ENCODE results near the gene DHODH. TPM values are rescaled to one million over a fixed set of nuclear protein-coding genes. Genes with fewer than 3 reads are reported as not detected.

The DHODH gene
- total RNA-seq = 10 to 100 TPM; 15.5 to 21.4 TPM

GRCh38 chr16:72008424-72009216 is at the start of gene DHODH:
TSS of gene DHODH (plus strand) at chr16:72008744. CDS start at chr16:72008765, 21 bp downstream.
- Mint-ChIP-seq H3K27ac (peak within 1 kb of the TSS; percentile 96), H3K4me3 (peak within 1 kb of the TSS; percentile 94), H3K4me1 (peaks cover 21% of the 10 kb centered on the region), H3K27me3 (no peaks in the 10 kb centered on the region), H3K9me3 (ENCODE audit: low read depth) (no peaks in the 10 kb centered on the region), H3K36me3 (ENCODE audit: low read depth) (peaks cover 15% of the 10 kb centered on the region)
- intact Hi-C loops (cut with DNase I, micrococcal nuclease) = loop anchor here (1.0 to 10.0 kb wide), 11 partner anchors 85 to 1204 kb away; partner anchors contain the start of genes DHX38 (in 2 of the 2), TXNL4B (in 2 of the 2), CMTR2 (in 1 of the 2) and IST1 (in 1 of the 2)
- ATAC-seq (peak; percentile 99), DNase-seq (peak; percentile 99)
- CTCF ChIA-PET = no interaction called here
- POLR2A ChIA-PET = interaction anchor here (1.7 kb wide), 1 partner anchor 10 kb away, joined by 3 read pairs; no protein-coding TSS in a partner anchor

GRCh38 chr16:71961066-71962039 is 47.2 kb upstream of the DHODH start:
- intact Hi-C loops (cut with DNase I, micrococcal nuclease) = loop anchor here (2.0 to 5.0 kb wide), 5 partner anchors 79 to 397 kb away; partner anchors contain the start of gene ZNF821 (in 1 of the 2)
- ATAC-seq (peak; percentile 97), DNase-seq (peak; percentile 92)
- Mint-ChIP-seq H3K36me3 (ENCODE audit: low read depth) (no peaks in the 10 kb centered on the region), H3K27me3 (no peaks in the 10 kb centered on the region), H3K27ac (no peak overlapping the region), H3K4me3 (no peak overlapping the region), H3K9me3 (ENCODE audit: low read depth) (no peaks in the 10 kb centered on the region), H3K4me1 (peaks cover 5% of the 10 kb centered on the region)
- ChIA-PET CTCF (interaction anchor here (0.5 to 2.4 kb wide), 53 partner anchors 10 to 1474 kb away, joined by 3 to 15 read pairs (median 3); partner anchors contain the start of gene AP1G1), POLR2A (interaction anchor here (0.6 to 1.5 kb wide), 4 partner anchors 76 to 1809 kb away, joined by 3 to 7 read pairs (median 4); no protein-coding TSS in a partner anchor)

GRCh38 chr16:71963125-71963875 is 45.2 kb upstream of the DHODH start:
- no peaks in the 10 kb centered on the region for H3K27me3 Mint-ChIP-seq
- ATAC-seq (no peak), DNase-seq (no peak)
- no peaks in the 10 kb centered on the region for H3K4me1 Mint-ChIP-seq
- H3K9me3 Mint-ChIP-seq (ENCODE audit: low read depth) = no peaks in the 10 kb centered on the region
- no peaks in the 10 kb centered on the region for H3K36me3 Mint-ChIP-seq (ENCODE audit: low read depth)
- no peak overlapping the region for H3K4me3 Mint-ChIP-seq
- POLR2A ChIA-PET = no interaction called here
- intact Hi-C loops (cut with DNase I, micrococcal nuclease) = loop anchor here (5.0 kb wide), 2 partner anchors 81 to 396 kb away; partner anchors contain the start of gene ZNF821 (in 1 of the 2)
- no peak overlapping the region for H3K27ac Mint-ChIP-seq
- CTCF ChIA-PET = interaction anchor here (0.7 to 2.2 kb wide), 4 partner anchors 37 to 93 kb away, joined by 3 to 12 read pairs (median 6); partner anchors contain the start of genes PKD1L3 and ZNF821

GRCh38 chr16:71965223-71965622 is 43.3 kb upstream of the DHODH start:
- H3K4me1 Mint-ChIP-seq = no peaks in the 10 kb centered on the region
- no peaks in the 10 kb centered on the region for H3K27me3 Mint-ChIP-seq
- intact Hi-C loops (cut with DNase I, micrococcal nuclease) = no loop called here
- no peak overlapping the region for H3K27ac Mint-ChIP-seq
- no peaks in the 10 kb centered on the region for H3K36me3 Mint-ChIP-seq (ENCODE audit: low read depth)
- POLR2A ChIA-PET = interaction anchor here (0.6 kb wide), 1 partner anchor 1650 kb away, joined by 4 read pairs; no protein-coding TSS in a partner anchor
- DNase-seq = no peak
- CTCF ChIA-PET = interaction anchor here (1.1 kb wide), 1 partner anchor 9 kb away, joined by 3 read pairs; no protein-coding TSS in a partner anchor
- H3K9me3 Mint-ChIP-seq (ENCODE audit: low read depth) = no peaks in the 10 kb centered on the region
- no peak overlapping the region for H3K4me3 Mint-ChIP-seq
- no peak for ATAC-seq

- H3K4me3 Mint-ChIP-seq = no peak overlapping the region
- no peaks in the 10 kb centered on the region for H3K27me3 Mint-ChIP-seq
- no peak overlapping the region for H3K27ac Mint-ChIP-seq
- POLR2A ChIA-PET = no interaction called here
- CTCF ChIA-PET = no interaction called here
- no peaks in the 10 kb centered on the region for H3K4me1 Mint-ChIP-seq
- no peaks in the 10 kb centered on the region for H3K36me3 Mint-ChIP-seq (ENCODE audit: low read depth)
- intact Hi-C loops (cut with DNase I, micrococcal nuclease) = no loop called here
- DNase-seq = no peak
- H3K9me3 Mint-ChIP-seq (ENCODE audit: low read depth) = no peaks in the 10 kb centered on the region
- ATAC-seq = no peak
Observed at GRCh38 chr16:71966932-71967331, 41.6 kb upstream of the DHODH start.

- H3K27ac Mint-ChIP-seq = no peak overlapping the region
- H3K9me3 Mint-ChIP-seq (ENCODE audit: low read depth) = no peaks in the 10 kb centered on the region
- ATAC-seq = no peak
- no peak for DNase-seq
- H3K36me3 Mint-ChIP-seq (ENCODE audit: low read depth) = no peaks in the 10 kb centered on the region
- ChIA-PET CTCF (no interaction called here), POLR2A (interaction anchor here (0.5 kb wide), 1 partner anchor 70 kb away, joined by 3 read pairs; no protein-coding TSS in a partner anchor)
- H3K4me1 Mint-ChIP-seq = no peaks in the 10 kb centered on the region
- no peak overlapping the region for H3K4me3 Mint-ChIP-seq
- intact Hi-C loops (cut with DNase I, micrococcal nuclease) = no loop called here
- H3K27me3 Mint-ChIP-seq = no peaks in the 10 kb centered on the region
Observed at GRCh38 chr16:71969353-71969752, 39.2 kb upstream of the DHODH start.

- Mint-ChIP-seq H3K4me1 (no peaks in the 10 kb centered on the region), H3K27ac (no peak overlapping the region), H3K9me3 (ENCODE audit: low read depth) (no peaks in the 10 kb centered on the region), H3K4me3 (no peak overlapping the region), H3K36me3 (ENCODE audit: low read depth) (no peaks in the 10 kb centered on the region), H3K27me3 (no peaks in the 10 kb centered on the region)
- intact Hi-C loops (cut with DNase I, micrococcal nuclease) = no loop called here
- DNase-seq (no peak), ATAC-seq (no peak)
- ChIA-PET POLR2A (no interaction called here), CTCF (interaction anchor here (0.5 to 2.0 kb wide), 5 partner anchors 10 to 943 kb away, joined by 3 to 12 read pairs (median 3); no protein-coding TSS in a partner anchor)
Observed at GRCh38 chr16:71971571-71971970, 37.0 kb upstream of the DHODH start.

- H3K27ac Mint-ChIP-seq = no peak overlapping the region
- no peaks in the 10 kb centered on the region for H3K27me3 Mint-ChIP-seq
- no peaks in the 10 kb centered on the region for H3K36me3 Mint-ChIP-seq (ENCODE audit: low read depth)
- H3K4me3 Mint-ChIP-seq = no peak overlapping the region
- DNase-seq (no peak), ATAC-seq (no peak)
- ChIA-PET CTCF (interaction anchor here (2.3 kb wide), 1 partner anchor 11 kb away, joined by 15 read pairs; no protein-coding TSS in a partner anchor), POLR2A (no interaction called here)
- H3K4me1 Mint-ChIP-seq = no peaks in the 10 kb centered on the region
- H3K9me3 Mint-ChIP-seq (ENCODE audit: low read depth) = no peaks in the 10 kb centered on the region
- intact Hi-C loops (cut with DNase I, micrococcal nuclease) = no loop called here
Observed at GRCh38 chr16:71972356-71972755, 36.2 kb upstream of the DHODH start.

GRCh38 chr16:71973001-71973400 is 35.5 kb upstream of the DHODH start:
- no peak for DNase-seq
- no peaks in the 10 kb centered on the region for H3K27me3 Mint-ChIP-seq
- no peak overlapping the region for H3K27ac Mint-ChIP-seq
- CTCF ChIA-PET = interaction anchor here (2.3 kb wide), 1 partner anchor 12 kb away, joined by 15 read pairs; no protein-coding TSS in a partner anchor
- H3K9me3 Mint-ChIP-seq (ENCODE audit: low read depth) = no peaks in the 10 kb centered on the region
- no peak for ATAC-seq
- POLR2A ChIA-PET = no interaction called here
- no peaks in the 10 kb centered on the region for H3K36me3 Mint-ChIP-seq (ENCODE audit: low read depth)
- intact Hi-C loops (cut with DNase I, micrococcal nuclease) = no loop called here
- H3K4me1 Mint-ChIP-seq = no peaks in the 10 kb centered on the region
- no peak overlapping the region for H3K4me3 Mint-ChIP-seq

GRCh38 chr16:71974068-71974818 is 34.3 kb upstream of the DHODH start:
- intact Hi-C loops (cut with DNase I, micrococcal nuclease) = no loop called here
- Mint-ChIP-seq H3K4me1 (no peaks in the 10 kb centered on the region), H3K4me3 (no peak overlapping the region), H3K27ac (no peak overlapping the region), H3K9me3 (ENCODE audit: low read depth) (no peaks in the 10 kb centered on the region), H3K27me3 (no peaks in the 10 kb centered on the region), H3K36me3 (ENCODE audit: low read depth) (no peaks in the 10 kb centered on the region)
- ATAC-seq = no peak
- POLR2A ChIA-PET = no interaction called here
- DNase-seq = no peak
- CTCF ChIA-PET = interaction anchor here (0.9 to 2.3 kb wide), 2 partner anchors 9 to 13 kb away, joined by 3 to 15 read pairs; no protein-coding TSS in a partner anchor

Data from activated CD4-positive, alpha-beta T cell treated with anti-CD3 and anti-CD28 coated beads for 36 hours (primary cell).